Sigmoid colon (tissue), 4 donors: Measurements from ENCODE around the gene SLIT3.

Source experiments
- EP300 ChIP-seq, 4 donors: sonication (generic); formaldehyde crosslinking; IDR thresholded peaks; one replicate each; pipeline ENCODE4 v1.6.1; 2017; ENCODE audit warnings: antibody characterized with exemption in 4 of 4
- POLR2A ChIP-seq, 2 donors: fragments of 450-650 bp; IDR thresholded peaks; one replicate each; pipeline ENCODE4 v1.6.1; 2016; ENCODE audit warnings: antibody characterized with exemption in 2 of 2, mild to moderate bottlenecking in 2 of 2, moderate library complexity in 2 of 2
- POLR2AphosphoS5 ChIP-seq, 4 donors: sonication (generic); formaldehyde crosslinking; IDR thresholded peaks; one replicate each; pipeline ENCODE4 v1.6.1; 2017; ENCODE audit warnings: antibody characterized with exemption in 4 of 4
- TF ChIP-seq, protein P1 (sequence below), 4 experiments: fragments of 450-650 bp in 3 of 4; fragments of 200-600 bp in 1 of 4; IDR thresholded peaks; one replicate each; pipeline ENCODE4 v1.5.1; 2016 to 2019; ENCODE audit warnings: antibody characterized with exemption in 4 of 4, mild to moderate bottlenecking in 3 of 4, moderate library complexity in 2 of 4

DNA sequence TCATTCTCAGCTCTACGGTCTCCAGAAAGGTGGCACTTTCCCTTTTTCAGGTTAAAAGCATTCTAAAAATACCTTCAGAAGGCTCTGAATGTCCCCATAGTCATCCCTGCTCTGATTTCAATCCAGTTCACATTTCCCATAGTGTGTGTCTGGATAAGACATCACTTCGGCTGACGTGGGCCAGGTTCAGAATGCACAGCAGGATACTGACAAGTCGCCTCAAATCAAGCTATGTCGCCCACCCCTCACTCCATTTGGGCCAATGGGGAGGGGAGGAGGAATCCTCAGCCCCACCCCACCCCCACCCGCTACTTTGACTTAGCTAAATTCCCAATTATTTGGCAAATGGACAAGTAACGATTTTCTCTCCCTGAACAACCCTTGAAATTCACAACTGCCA is 148.0 kb downstream of the SLIT3 start:
- TF ChIP-seq POLR2A (IDR thresholded peaks at IDR 0.05) (no peak), POLR2AphosphoS5 (IDR thresholded peaks at IDR 0.05) (no peak), EP300 (IDR thresholded peaks at IDR 0.05) (no peak)
- TF ChIP-seq, protein P1, sequence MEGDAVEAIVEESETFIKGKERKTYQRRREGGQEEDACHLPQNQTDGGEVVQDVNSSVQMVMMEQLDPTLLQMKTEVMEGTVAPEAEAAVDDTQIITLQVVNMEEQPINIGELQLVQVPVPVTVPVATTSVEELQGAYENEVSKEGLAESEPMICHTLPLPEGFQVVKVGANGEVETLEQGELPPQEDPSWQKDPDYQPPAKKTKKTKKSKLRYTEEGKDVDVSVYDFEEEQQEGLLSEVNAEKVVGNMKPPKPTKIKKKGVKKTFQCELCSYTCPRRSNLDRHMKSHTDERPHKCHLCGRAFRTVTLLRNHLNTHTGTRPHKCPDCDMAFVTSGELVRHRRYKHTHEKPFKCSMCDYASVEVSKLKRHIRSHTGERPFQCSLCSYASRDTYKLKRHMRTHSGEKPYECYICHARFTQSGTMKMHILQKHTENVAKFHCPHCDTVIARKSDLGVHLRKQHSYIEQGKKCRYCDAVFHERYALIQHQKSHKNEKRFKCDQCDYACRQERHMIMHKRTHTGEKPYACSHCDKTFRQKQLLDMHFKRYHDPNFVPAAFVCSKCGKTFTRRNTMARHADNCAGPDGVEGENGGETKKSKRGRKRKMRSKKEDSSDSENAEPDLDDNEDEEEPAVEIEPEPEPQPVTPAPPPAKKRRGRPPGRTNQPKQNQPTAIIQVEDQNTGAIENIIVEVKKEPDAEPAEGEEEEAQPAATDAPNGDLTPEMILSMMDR (IDR thresholded peaks at IDR 0.05) = no peak
